HG02870 (cell line): ENCODE measurements around the gene MED29.

ENCODE experiments used
- ATAC-seq: cut with Tn5 transposase; IDR thresholded peaks from one replicate; pipeline ENCODE4 v1.9.1; 2021; ENCODE audit warnings: mild to moderate bottlenecking, moderate library complexity; ENCODE audit not compliant: unreplicated experiment

Gene MED29

GRCh38 chr19:39410017-39410830, 19.0 kb downstream of the MED29 start:
- ATAC-seq: no peak

GRCh38 chr19:39410831-39411080, 19.6 kb downstream of the MED29 start:
- no peak for ATAC-seq

DNA sequence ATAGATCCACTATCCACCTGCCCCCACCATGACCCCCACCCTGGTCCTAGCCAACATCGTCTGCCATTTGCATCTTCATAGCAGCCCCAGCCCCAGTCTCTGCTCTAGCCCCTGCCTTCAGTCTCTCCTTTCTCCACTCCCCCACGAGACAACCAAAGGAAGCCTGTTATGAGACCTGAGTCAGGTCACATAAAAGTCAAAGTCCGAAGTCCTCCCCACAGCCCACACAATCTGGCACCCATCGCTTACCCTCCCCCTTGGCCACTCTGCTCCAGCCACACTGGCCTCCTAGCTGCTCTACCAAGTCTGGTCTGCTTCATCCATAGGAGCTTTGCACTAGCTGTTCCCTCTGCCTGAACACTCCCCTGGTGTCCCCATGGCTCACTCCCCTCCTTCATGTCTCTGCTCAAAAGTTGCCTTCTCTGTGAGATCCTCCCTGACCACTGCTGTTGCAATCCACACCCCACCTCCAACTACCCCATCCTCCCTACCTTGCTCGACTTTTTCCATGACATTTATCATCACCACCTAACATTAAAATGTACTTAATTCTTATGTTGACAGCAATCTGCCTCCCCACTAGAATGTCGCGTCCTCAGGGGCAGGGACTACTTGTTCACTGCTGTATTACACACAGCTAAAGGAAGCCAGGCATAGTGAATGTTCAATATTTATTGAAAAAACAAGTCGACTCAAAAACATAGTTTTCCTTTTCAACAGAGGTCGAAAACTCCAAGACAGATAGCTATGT, 20.1 kb downstream of the MED29 start:
- ATAC-seq: no peak

DNA sequence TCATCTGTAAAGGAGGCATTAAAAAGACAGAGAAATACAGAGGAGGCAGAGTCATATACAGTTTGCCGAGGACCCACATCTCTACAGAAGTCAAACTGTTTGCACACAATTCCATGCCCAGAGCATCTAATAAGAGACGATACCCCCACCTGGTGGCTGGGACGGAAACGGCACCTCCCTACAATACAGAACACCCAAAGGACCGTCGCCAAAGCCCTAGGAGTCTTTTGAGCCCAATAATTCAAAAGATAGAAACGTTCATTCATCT, 20.6 kb downstream of the MED29 start:
- ATAC-seq: peak; percentile 25

- ATAC-seq: peak; percentile 55
Observed at GRCh38 chr19:39412100-39412866, 21.1 kb downstream of the MED29 start, which contains the start of gene PLEKHG2. Gene PLEKHG2, plus strand, starts transcription at chr19:39412669. Its CDS starts 1,418 bp downstream, at chr19:39414087.

GRCh38 chr19:39412867-39413271, 21.7 kb downstream of the MED29 start:
- no peak for ATAC-seq

DNA sequence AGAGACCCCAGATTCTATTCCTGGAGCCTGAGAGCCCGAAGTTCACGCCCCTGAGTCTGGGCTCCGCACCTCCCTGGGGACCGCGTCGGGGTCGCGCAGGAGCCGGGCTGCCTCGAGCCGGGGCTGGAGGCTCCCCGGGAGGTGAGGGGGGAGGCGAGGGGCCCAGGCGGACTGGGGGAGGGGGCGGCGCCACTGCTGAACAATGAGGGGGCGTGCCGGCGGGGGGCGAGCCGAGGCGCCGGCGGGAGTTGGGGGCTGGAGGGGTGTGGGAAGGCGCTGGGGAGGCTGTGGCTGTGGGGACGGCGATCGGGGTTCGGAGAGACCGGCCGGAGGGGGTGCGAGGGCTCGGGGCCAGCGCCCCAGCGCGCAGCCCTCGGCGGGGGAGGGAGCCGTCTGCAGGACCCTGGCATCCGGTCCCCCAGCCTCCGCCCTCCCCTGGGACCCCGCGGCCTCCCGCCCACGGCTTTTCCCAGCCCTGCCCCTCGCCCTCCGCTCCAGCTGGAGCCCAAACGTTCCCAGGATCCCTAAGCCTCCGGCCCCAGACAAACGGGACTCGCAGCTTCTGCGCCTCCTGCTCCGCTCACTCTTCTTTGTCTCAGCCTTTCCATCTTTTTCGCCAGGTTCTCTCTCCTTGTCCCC, 22.2 kb downstream of the MED29 start:
- no peak for ATAC-seq

DNA sequence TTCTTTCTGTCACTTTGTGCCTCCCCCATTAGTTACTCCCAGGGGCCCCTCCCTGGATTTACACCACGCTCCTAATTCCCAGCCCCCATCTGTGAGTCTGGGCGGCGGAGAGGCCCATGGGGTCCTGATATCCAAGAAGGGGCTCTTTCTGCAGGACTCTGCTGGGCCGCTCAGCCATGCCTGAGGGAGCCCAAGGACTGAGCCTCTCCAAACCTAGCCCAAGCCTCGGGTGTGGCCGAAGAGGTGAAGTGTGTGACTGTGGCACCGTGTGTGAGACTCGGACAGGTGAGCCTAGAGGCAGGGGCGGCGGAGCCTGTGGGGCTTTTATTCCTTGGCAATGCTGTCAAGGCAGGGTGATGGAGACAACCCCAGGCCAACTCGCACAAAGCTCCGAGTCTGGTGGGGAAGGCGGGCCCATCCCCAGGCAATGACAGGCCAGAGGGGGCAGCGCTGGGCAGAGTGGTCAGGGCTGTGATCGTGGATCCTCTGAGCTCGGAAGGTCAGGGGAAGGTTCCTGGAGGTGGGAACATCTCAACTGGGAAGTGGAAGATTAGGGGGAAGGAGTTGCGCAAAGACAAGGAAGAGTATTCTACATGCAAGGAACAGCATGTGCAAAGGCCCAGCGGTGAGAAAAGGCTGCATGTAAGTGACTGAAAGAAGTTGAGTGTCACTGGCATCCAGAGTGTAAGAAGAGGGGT, 22.9 kb downstream of the MED29 start:
- no peak for ATAC-seq

DNA sequence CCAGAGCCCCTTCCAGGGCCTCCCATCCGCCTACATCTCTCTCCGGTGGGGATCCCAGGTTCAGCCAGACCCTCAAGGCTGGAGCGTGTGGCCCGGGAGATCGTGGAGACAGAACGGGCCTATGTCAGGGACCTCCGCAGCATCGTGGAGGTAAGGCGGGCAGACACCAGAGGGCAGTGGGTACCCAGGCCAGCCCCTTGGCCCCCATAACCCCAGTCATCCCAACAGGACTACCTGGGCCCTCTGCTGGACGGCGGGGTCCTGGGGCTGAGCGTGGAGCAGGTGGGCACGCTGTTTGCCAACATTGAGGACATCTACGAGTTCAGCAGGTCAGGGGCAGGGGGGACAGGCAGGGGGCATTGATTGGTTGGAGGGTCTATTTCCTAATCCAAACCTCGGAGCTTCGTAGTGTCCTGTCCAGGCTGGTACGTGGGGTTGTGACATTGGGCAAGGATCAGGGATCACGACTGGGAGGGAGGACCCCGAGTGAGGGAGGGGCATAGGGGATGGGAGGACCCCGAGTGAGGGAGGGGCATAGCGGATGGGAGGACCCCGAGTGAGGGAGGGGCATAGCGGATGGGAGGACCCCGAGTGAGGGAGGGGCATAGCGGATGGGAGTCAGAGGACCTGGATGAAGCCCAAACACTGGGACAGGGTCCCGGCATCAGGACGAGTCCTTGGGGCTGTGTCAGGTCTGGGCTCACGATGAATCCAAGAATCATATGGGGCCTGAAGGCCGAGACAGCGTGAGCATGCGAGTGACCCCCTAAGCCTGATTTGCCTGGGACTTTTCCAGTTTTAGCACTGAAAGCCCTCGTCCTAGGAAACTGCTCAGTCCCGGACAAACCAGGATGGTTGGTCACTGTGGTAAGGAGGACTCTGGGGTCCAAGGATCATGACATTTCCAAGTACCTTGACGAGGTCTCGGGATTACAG, 24.2 kb downstream of the MED29 start:
- ATAC-seq: no peak

DNA sequence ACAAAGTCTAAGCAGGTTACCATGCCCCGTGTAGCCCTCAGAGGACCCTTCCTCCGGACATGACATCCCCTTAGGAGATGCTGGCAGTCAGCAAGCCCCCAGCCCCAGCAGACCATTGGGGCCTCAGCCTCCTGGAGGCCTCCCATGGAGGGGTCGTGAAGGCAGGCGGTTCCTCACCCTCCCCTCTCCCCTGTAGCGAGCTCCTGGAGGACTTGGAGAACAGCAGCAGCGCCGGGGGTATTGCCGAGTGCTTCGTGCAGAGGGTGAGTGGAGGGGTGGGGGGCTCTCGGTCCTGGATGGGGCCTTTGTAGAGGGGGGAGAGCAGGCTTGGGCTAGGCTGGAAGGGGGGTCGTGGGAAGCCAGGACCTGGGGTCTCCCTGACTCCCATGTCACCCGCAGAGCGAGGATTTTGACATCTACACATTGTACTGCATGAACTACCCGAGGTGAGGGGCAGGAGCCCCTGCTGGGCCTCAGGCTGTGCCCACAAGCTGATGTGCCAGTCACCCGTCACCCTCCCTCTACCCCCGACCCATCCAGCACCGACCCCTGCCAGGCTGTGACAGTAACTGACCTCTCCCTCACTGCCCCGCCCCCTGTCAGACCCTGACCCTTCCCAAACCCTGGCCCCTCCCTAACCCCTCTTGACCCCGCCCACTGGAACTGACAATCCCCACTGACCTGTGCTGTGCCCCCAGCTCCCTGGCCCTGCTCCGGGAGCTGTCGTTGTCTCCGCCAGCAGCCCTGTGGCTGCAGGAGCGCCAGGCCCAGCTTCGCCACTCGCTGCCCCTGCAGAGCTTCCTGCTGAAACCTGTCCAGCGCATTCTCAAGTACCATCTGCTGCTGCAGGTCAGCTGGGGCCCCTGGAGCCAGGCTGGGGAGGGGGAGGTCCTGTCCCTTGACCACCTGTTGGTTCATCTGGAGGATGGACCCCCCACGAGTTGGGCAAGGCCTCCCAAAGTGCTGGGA, 25.3 kb downstream of the MED29 start:
- ATAC-seq: no peak

GRCh38 chr19:39417463-39418181, 26.4 kb downstream of the MED29 start:
- ATAC-seq: no peak

GRCh38 chr19:39419003-39419402, 27.8 kb downstream of the MED29 start:
- no peak for ATAC-seq

DNA sequence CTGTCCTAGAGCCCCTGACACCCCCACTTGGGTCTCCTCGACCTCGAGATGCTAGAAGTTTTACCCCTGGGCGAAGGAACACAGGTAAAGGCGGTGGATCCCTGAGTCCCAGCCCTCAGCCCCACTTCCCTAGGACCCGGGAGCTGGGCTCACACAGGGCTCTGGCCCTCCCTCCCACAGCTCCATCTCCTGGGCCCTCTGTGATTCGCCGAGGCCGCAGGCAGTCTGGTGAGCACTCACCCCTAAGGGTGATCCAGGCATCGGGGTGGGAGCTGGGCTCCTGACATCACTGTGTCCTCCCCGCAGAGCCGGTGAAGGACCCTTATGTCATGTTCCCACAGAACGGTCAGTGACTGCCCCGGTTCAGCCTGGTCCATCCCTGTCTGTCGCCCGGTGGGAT, 29.6 kb downstream of the MED29 start:
- ATAC-seq: no peak

- no peak for ATAC-seq
Observed at GRCh38 chr19:39422020-39422419, 30.8 kb downstream of the MED29 start.

DNA sequence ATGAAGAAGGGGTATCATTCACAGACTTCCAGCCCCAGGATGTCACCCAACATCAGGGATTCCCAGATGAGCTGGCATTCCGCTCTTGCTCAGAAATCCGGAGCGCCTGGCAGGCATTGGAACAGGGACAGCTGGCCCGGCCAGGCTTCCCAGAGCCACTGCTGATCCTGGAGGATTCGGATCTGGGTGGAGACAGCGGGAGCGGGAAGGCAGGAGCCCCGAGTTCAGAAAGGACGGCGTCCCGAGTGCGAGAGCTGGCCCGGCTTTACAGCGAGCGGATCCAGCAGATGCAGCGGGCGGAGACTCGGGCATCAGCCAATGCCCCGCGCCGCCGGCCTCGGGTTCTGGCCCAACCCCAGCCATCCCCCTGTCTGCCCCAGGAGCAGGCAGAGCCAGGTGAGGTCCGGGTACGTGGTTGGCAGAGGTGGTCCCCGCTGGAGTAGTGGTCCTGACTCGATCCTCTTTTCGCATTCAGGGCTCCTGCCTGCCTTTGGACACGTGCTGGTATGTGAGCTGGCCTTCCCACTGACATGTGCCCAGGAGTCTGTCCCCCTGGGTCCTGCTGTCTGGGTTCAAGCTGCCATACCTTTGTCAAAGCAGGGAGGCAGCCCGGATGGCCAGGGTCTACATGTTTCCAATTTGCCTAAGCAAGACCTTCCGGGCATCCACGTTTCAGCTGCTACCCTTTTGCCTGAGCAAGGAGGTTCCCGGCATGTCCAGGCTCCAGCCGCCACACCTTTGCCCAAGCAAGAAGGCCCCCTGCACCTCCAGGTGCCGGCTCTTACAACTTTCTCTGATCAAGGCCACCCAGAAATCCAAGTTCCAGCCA, 32.3 kb downstream of the MED29 start:
- ATAC-seq: no peak

DNA sequence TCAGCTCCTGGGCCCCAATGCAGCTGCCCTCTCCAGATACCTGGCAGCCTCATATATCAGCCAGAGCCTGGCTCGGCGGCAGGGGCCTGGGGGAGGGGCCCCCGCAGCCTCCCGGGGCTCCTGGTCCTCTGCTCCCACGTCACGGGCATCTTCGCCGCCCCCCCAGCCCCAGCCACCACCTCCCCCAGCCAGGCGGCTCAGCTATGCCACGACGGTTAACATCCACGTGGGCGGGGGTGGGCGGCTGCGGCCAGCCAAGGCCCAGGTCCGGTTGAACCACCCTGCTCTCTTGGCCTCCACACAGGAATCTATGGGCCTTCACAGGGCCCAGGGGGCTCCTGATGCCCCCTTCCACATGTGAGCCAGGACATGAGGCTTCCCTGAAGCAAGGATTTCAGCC, 33.8 kb downstream of the MED29 start:
- ATAC-seq: no peak

- ATAC-seq: no peak
Observed at GRCh38 chr19:39425744-39426143, 34.6 kb downstream of the MED29 start.
